GM12878 (cell line): ENCODE data around the gene ANAPC5. TPM values are rescaled to one million over a fixed set of nuclear protein-coding genes. Genes with fewer than 3 reads are reported as not detected.
"Not testable (repeated sequence)": the region's sequence is repeated elsewhere in the genome, so short reads cannot be mapped to it uniquely, and the experiment has no call there.

ENCODE experiments used
- ATAC-seq: fragments of 200-7000 bp; cut with Tn5 transposase; 3 replicates; pipeline ENCODE4 v1.9.1; 2020; ENCODE audit warnings: mild to moderate bottlenecking, moderate library complexity
- BruUV-seq: library from RNA; stranded (reverse); fragments of 400-500 nt; replicated peaks from 2 replicates; lab custom pipeline; 2021; lab: Mats Ljungman, UMichigan
- CTCF ChIA-PET: fragments of 300-600 bp; sonication (Branson Sonifier 250); formaldehyde crosslinking; extraction: SDS; loops from one replicate; lab custom pipeline; 2021; ENCODE audit warnings: inconsistent platforms; lab: Yijun Ruan, JAX
- POLR2A ChIA-PET: fragments of 350-600 bp; formaldehyde crosslinking; extraction: SDS; loops from one replicate; lab custom pipeline; 2021; ENCODE audit warnings: inconsistent platforms; lab: Charles Lee
- RAD21 ChIA-PET: fragments of 300-600 bp; sonication (Branson Sonifier 250); formaldehyde crosslinking; loops from one replicate; lab custom pipeline; 2023; ENCODE audit warnings: antibody characterized with exemption; ENCODE audit not compliant: unreplicated experiment; lab: Charles Lee
- SMC1A ChIA-PET: fragments of 300-600 bp; sonication (Branson Sonifier 250); formaldehyde crosslinking; loops from one replicate; lab custom pipeline; 2023; ENCODE audit not compliant: unreplicated experiment, uncharacterized antibody; lab: Charles Lee
- DNase-seq: peaks from one replicate; pipeline ENCODE4 v3.0.0-alpha.2; 2011; ENCODE audit warnings: low read depth, low spot score
- FAIRE-seq: peaks from 3 replicates; lab custom pipeline; 2011; peaks lifted over from hg19 to GRCh38; lab: Jason Lieb, UNC
- H2AFZ ChIP-seq: 2 replicates; pipeline ENCODE4 v1.6.0; 2011; ENCODE audit warnings: low read depth, low read length, control low read depth; ENCODE audit not compliant: control insufficient read depth
- H3K27ac ChIP-seq: 2 replicates; pipeline ENCODE4 v1.5.1; 2011; ENCODE audit warnings: control low read depth; ENCODE audit not compliant: control insufficient read depth, insufficient read depth
- H3K27me3 ChIP-seq, 2 experiments: replicated peaks in 1 of 2; 2 replicates each; pipeline versions ENCODE4 v1.6.0 to v1.6.1; 2011; ENCODE audit warnings: low read length in 1 of 2; ENCODE audit not compliant: control insufficient read depth in 2 of 2, insufficient read depth in 2 of 2
- H3K36me3 ChIP-seq, 2 experiments: 2 replicates each; pipeline ENCODE4 v1.5.1; 2011; ENCODE audit warnings: low read length in 1 of 2; ENCODE audit not compliant: control insufficient read depth in 2 of 2, insufficient read depth in 2 of 2
- H3K4me1 ChIP-seq: 2 replicates; pipeline ENCODE4 v1.6.1; 2011; ENCODE audit warnings: mild to moderate bottlenecking, low read length, moderate library complexity, mixed read lengths; ENCODE audit not compliant: control insufficient read depth, insufficient read depth
- H3K4me2 ChIP-seq: 2 replicates; pipeline ENCODE4 v1.6.0; 2011; ENCODE audit warnings: control low read depth; ENCODE audit not compliant: control insufficient read depth, insufficient read depth
- H3K4me3 ChIP-seq: fragments of 200-600 bp; sonication (generic); 2 replicates; pipeline ENCODE4 v1.5.1; 2016
- H3K79me2 ChIP-seq: 2 replicates; pipeline ENCODE4 v1.6.0; 2011; ENCODE audit warnings: low read length; ENCODE audit not compliant: control insufficient read depth, insufficient read depth
- H3K9ac ChIP-seq: 2 replicates; pipeline ENCODE4 v1.8.0; 2011; ENCODE audit warnings: low read length, control low read depth, mixed read lengths; ENCODE audit not compliant: control insufficient read depth, insufficient read depth
- H3K9me3 ChIP-seq: replicated peaks from 3 replicates; pipeline ENCODE4 v1.5.1; 2011; ENCODE audit warnings: mild to moderate bottlenecking, low read length; ENCODE audit not compliant: control insufficient read depth, insufficient read depth
- H4K20me1 ChIP-seq: 2 replicates; pipeline ENCODE4 v1.6.0; 2011; ENCODE audit not compliant: control insufficient read depth, insufficient read depth
- POLR2AphosphoS2 ChIP-seq: IDR thresholded peaks from 2 replicates; pipeline ENCODE4 v1.6.1; 2011; ENCODE audit warnings: low read depth, mild to moderate bottlenecking, low read length, improper control_type of control experiment, moderate library complexity
- ZBTB40 ChIP-seq: fragments of 450-650 bp; IDR thresholded peaks from 2 replicates; pipeline ENCODE4 v1.6.1; 2016; ENCODE audit warnings: mild to moderate bottlenecking, moderate library complexity, borderline replicate concordance
- WGBS: methylation state at CpG from one replicate; pipeline ENCODE4 v1.1.6; 2016; ENCODE audit warnings: low lambda C conversion rate; ENCODE audit not compliant: insufficient replicate concordance, insufficient coverage; ENCODE audit errors: missing lambda C conversion rate; 5-methylcytosine and 5-hydroxymethylcytosine counted together
- in situ Hi-C: fragments of 300-500 bp; cut with MboI; formaldehyde crosslinking; loops from 9 replicates; pipeline ENCODE4 v1.14.3; 2018; ENCODE audit warnings: mixed read lengths
- intact Hi-C: fragments of 100-400 bp; cut with micrococcal nuclease; formaldehyde crosslinking; loops from one replicate; pipeline ENCODE4 v1.14.2; 2022; ENCODE audit not compliant: unreplicated experiment
- polyA plus RNA-seq, 11 experiments: library from polyadenylated mRNA; depleted of rRNA in 4 of 11; unstranded in 6 of 11; stranded (reverse) in 5 of 11; fragments of >200 nt; fragmentation: Nextera tagmentation in 4 of 11; fragmentation: Illumina TruSeq in 1 of 11; extraction: Ambion mirVana in 4 of 11; extraction: Trizol in 1 of 11; gene quantifications; 1 replicate in 1 of 11; 2 replicates in 10 of 11; pipeline versions ENCODE4 v1.2.1 to v1.2.3, GENCODE V29; 2011 to 2016; ENCODE audit warnings: inconsistent platforms in 2 of 11, missing spikeins in 2 of 11, low read depth in 1 of 11
- total RNA-seq, 4 experiments: library from RNA; depleted of rRNA in 3 of 4; stranded (reverse); fragments of >200 nt in 3 of 4; fragmentation: Illumina TruSeq in 1 of 4; extraction: Trizol in 1 of 4; gene quantifications; 2 replicates each; pipeline versions ENCODE4 v1.2.1 to v1.2.3, GENCODE V29; 2013 to 2021

Gene ANAPC5
- total and polyA plus RNA-seq, 10 of the 15 experiments (the other 5 are each of a cell fraction or from before 2014, with no cell fraction given) = 102 to 227 (median 166) TPM

GRCh38 chr12:121299662-121300061 lies 52.5 kb downstream of the ANAPC5 start:
- Histone ChIP-seq H3K79me2 (peaks cover 18% of the 10 kb centered on the region), H3K36me3 (no peaks in the 10 kb centered on the region), H3K4me3 (no peak overlapping the region)
- POLR2A ChIA-PET = interaction anchor here (1.2 kb wide), 1 partner anchor 27 kb away, joined by 4 read pairs; no protein-coding TSS in a partner anchor
- intact Hi-C loops = no loop called here
- CTCF ChIA-PET = interaction anchor here (0.6 to 1.3 kb wide), 4 partner anchors 20 to 240 kb away, joined by 3 to 6 read pairs (median 4); no protein-coding TSS in a partner anchor
- no peak for FAIRE-seq
- SMC1A ChIA-PET = interaction anchor here (0.6 to 1.7 kb wide), 12 partner anchors 12 to 387 kb away, joined by 3 to 8 read pairs (median 3); no protein-coding TSS in a partner anchor
- in situ Hi-C loops = no loop called here
- DNase-seq = no peak
- RAD21 ChIA-PET = interaction anchor here (0.9 to 1.5 kb wide), 5 partner anchors 40 to 240 kb away, joined by 3 to 6 read pairs (median 4); no protein-coding TSS in a partner anchor
- peak; percentile 87 for TF ChIP-seq ZBTB40
- TF ChIP-seq POLR2AphosphoS2 = no peak
- TF ChIP-seq, all 136 proteins: peak for 1
- H4K20me1 ChIP-seq = no peaks in the 10 kb centered on the region
- H3K9me3 ChIP-seq = no peaks in the 10 kb centered on the region
- H3K4me1 ChIP-seq = peaks cover 14% of the 10 kb centered on the region
- no peak overlapping the region for H3K9ac ChIP-seq
- no TSS peak for BruUV-seq
- no peaks in the 10 kb centered on the region for H3K27me3 ChIP-seq
- ATAC-seq = no peak
- H3K4me2 ChIP-seq = no peak overlapping the region
- H3K27ac ChIP-seq = no peak overlapping the region
- 96% methylated on average over 4 of the region's 4 CpGs for WGBS
- H2AFZ ChIP-seq = no peak overlapping the region

- intact Hi-C loops, CTCF ChIA-PET, H2AFZ ChIP-seq, H3K9ac ChIP-seq, BruUV-seq, DNase-seq, H3K27ac ChIP-seq, ATAC-seq, H4K20me1 ChIP-seq, H3K9me3 ChIP-seq, in situ Hi-C loops, H3K27me3 ChIP-seq, FAIRE-seq, POLR2A ChIA-PET, H3K4me3 ChIP-seq, H3K36me3 ChIP-seq, H3K4me2 ChIP-seq: not testable (repeated sequence)
- peaks cover 18% of the 10 kb centered on the region for H3K4me1 ChIP-seq
- SMC1A ChIA-PET = interaction anchor here (1.9 kb wide), 1 partner anchor 26 kb away, joined by 4 read pairs; no protein-coding TSS in a partner anchor
- RAD21 ChIA-PET = interaction anchor here (1.4 kb wide), 1 partner anchor 40 kb away, joined by 8 read pairs; no protein-coding TSS in a partner anchor
- WGBS = 92% methylated on average over 11 of the region's 13 CpGs
- peaks cover 27% of the 10 kb centered on the region for H3K79me2 ChIP-seq
Observed at GRCh38 chr12:121298411-121298810, 53.8 kb downstream of the ANAPC5 start.
